Astrocyte (in vitro differentiated cells and primary cell): ENCODE results near the gene CTR9. TPM values are rescaled to one million over a fixed set of nuclear protein-coding genes. Genes with fewer than 3 reads are reported as not detected.
A peak's percentile ranks its signal among the peaks of the same experiment; 100 is the strongest.

Experiments used
- DNase-seq: peaks from one replicate; pipeline ENCODE4 v3.0.0-alpha.2; 2010; ENCODE audit warnings: low read depth
- FAIRE-seq: peaks from 2 replicates; lab custom pipeline; 2011; peaks lifted over from hg19 to GRCh38; lab: Jason Lieb, UNC
- H2AFZ ChIP-seq: 2 replicates; pipeline ENCODE4 v1.6.0; 2012; ENCODE audit warnings: low read depth, low read length, inconsistent platforms
- H3K27ac ChIP-seq: 2 replicates; pipeline ENCODE4 v1.5.1; 2011; ENCODE audit warnings: low read depth, low read length, inconsistent platforms
- H3K27me3 ChIP-seq: 2 replicates; pipeline ENCODE4 v1.6.0; 2011; ENCODE audit warnings: low read length, inconsistent platforms; ENCODE audit not compliant: insufficient read depth
- H3K36me3 ChIP-seq: 2 replicates; pipeline ENCODE4 v1.5.1; 2011; ENCODE audit warnings: low read length, inconsistent platforms; ENCODE audit not compliant: insufficient read depth
- H3K4me1 ChIP-seq: 2 replicates; pipeline ENCODE4 v1.5.1; 2011; ENCODE audit warnings: low read length, inconsistent platforms; ENCODE audit not compliant: insufficient read depth
- H3K4me2 ChIP-seq: 2 replicates; pipeline ENCODE4 v1.6.0; 2012; ENCODE audit warnings: low read length, inconsistent platforms
- H3K4me3 ChIP-seq: 2 replicates; pipeline ENCODE4 v1.5.1; 2011; ENCODE audit warnings: low read depth, mild to moderate bottlenecking, low read length, inconsistent platforms; ENCODE audit not compliant: insufficient read depth
- H3K79me2 ChIP-seq: 2 replicates; pipeline ENCODE4 v1.6.0; 2012; ENCODE audit warnings: mild to moderate bottlenecking, low read length, inconsistent platforms; ENCODE audit not compliant: insufficient read depth
- H3K9ac ChIP-seq: 2 replicates; pipeline ENCODE4 v1.6.0; 2012; ENCODE audit warnings: mild to moderate bottlenecking, low read length, inconsistent platforms
- H3K9me3 ChIP-seq: 2 replicates; pipeline ENCODE4 v1.5.1; 2012; ENCODE audit warnings: low read depth, mild to moderate bottlenecking, low read length, inconsistent platforms; ENCODE audit not compliant: insufficient read depth
- H4K20me1 ChIP-seq: 2 replicates; pipeline ENCODE4 v1.6.0; 2012; ENCODE audit warnings: low read length, inconsistent platforms; ENCODE audit not compliant: insufficient read depth
- H3K27ac Mint-ChIP-seq: one replicate; pipeline ENCODE4 v1.8.0; 2021; ENCODE audit warnings: mild to moderate bottlenecking, mixed read lengths; ENCODE audit not compliant: unreplicated experiment
- H3K27me3 Mint-ChIP-seq: one replicate; pipeline ENCODE4 v1.8.0; 2021; ENCODE audit warnings: low read depth, mixed read lengths; ENCODE audit not compliant: unreplicated experiment
- H3K36me3 Mint-ChIP-seq: one replicate; pipeline ENCODE4 v1.8.0; 2021; ENCODE audit warnings: low read depth, mixed read lengths; ENCODE audit not compliant: unreplicated experiment
- H3K4me1 Mint-ChIP-seq: one replicate; pipeline ENCODE4 v1.8.0; 2021; ENCODE audit warnings: low read depth, mixed read lengths; ENCODE audit not compliant: unreplicated experiment
- H3K4me3 Mint-ChIP-seq: one replicate; pipeline ENCODE4 v1.8.0; 2021; ENCODE audit warnings: mild to moderate bottlenecking, moderate library complexity, mixed read lengths; ENCODE audit not compliant: unreplicated experiment
- H3K9me3 Mint-ChIP-seq: one replicate; pipeline ENCODE4 v1.8.0; 2021; ENCODE audit warnings: mild to moderate bottlenecking, mixed read lengths; ENCODE audit not compliant: unreplicated experiment
- CTCF ChIP-seq: IDR thresholded peaks from 2 replicates; pipeline ENCODE4 v1.5.1; 2011; ENCODE audit warnings: low read depth, mild to moderate bottlenecking, inconsistent platforms, low read length, moderate library complexity; ENCODE audit not compliant: insufficient read depth
- EZH2 ChIP-seq: IDR thresholded peaks from 2 replicates; pipeline ENCODE4 v1.6.1; 2012; ENCODE audit warnings: mild to moderate bottlenecking, low read length, inconsistent platforms; ENCODE audit not compliant: insufficient read depth
- total RNA-seq: library from RNA; stranded (reverse); gene quantifications from 2 replicates; pipeline ENCODE4 v1.2.1, GENCODE V29; 2021

CTR9 gene
- total RNA-seq, 1 donor from 2014 or later: 29.3 TPM

- H3K79me2 ChIP-seq: peaks cover 61% of the 10 kb centered on the region
- Mint-ChIP-seq H3K9me3 (no peaks in the 10 kb centered on the region), H3K27me3 (no peaks in the 10 kb centered on the region), H3K27ac (peak overlapping the region; percentile 91), H3K4me1 (peaks cover 30% of the 10 kb centered on the region), H3K36me3 (peaks cover 34% of the 10 kb centered on the region), H3K4me3 (peak overlapping the region; percentile 97)
- H3K4me2 ChIP-seq: peak overlapping the region; percentile 94
- TF ChIP-seq CTCF: no peak
- no peak for TF ChIP-seq EZH2
- H3K4me1 ChIP-seq: peaks cover 24% of the 10 kb centered on the region
- peak overlapping the region; percentile 96 for H3K27ac ChIP-seq
- H3K36me3 ChIP-seq: peaks cover 45% of the 10 kb centered on the region
- no peak for FAIRE-seq
- H2AFZ ChIP-seq: no peak overlapping the region
- peak overlapping the region; percentile 96 for H3K4me3 ChIP-seq
- peak; percentile 18 for DNase-seq
- H3K27me3 ChIP-seq: no peaks in the 10 kb centered on the region
- H3K9me3 ChIP-seq: no peaks in the 10 kb centered on the region
- H3K9ac ChIP-seq: peak overlapping the region; percentile 99
- peaks cover 57% of the 10 kb centered on the region for H4K20me1 ChIP-seq
Observed at GRCh38 chr11:10807493-10808234, 56.6 kb downstream of the CTR9 start.

- Mint-ChIP-seq H3K27me3 (no peaks in the 10 kb centered on the region), H3K27ac (peak overlapping the region; percentile 91), H3K4me3 (peak overlapping the region; percentile 97), H3K9me3 (no peaks in the 10 kb centered on the region), H3K4me1 (peaks cover 30% of the 10 kb centered on the region), H3K36me3 (peaks cover 34% of the 10 kb centered on the region)
- no peak for FAIRE-seq
- Histone ChIP-seq H3K36me3 (peaks cover 40% of the 10 kb centered on the region), H3K27ac (peak overlapping the region; percentile 96), H4K20me1 (peaks cover 52% of the 10 kb centered on the region), H3K4me2 (peak overlapping the region; percentile 94), H3K27me3 (no peaks in the 10 kb centered on the region), H2AFZ (peak overlapping the region; percentile 32), H3K79me2 (peaks cover 55% of the 10 kb centered on the region), H3K9me3 (no peaks in the 10 kb centered on the region), H3K4me3 (peak overlapping the region; percentile 96), H3K4me1 (peaks cover 24% of the 10 kb centered on the region), H3K9ac (peak overlapping the region; percentile 99)
- DNase-seq: no peak
- TF ChIP-seq EZH2 (no peak), CTCF (no peak)
Observed at GRCh38 chr11:10808235-10808552, 57.1 kb downstream of the CTR9 start.
